BE2C (cell line): Measurements from ENCODE around the gene FUS.
"Not testable (repeated sequence)": the region's sequence is repeated elsewhere in the genome, so short reads cannot be mapped to it uniquely, and the experiment has no call there.

Source experiments
- DNase-seq: peaks from one replicate; pipeline ENCODE4 v3.0.0-alpha.2; 2020
- H3K27me3 ChIP-seq: fragments of 250-450 bp; sonication (Bioruptor Pico); 2 replicates; pipeline ENCODE4 v1.5.1; 2020; ENCODE audit warnings: mild to moderate bottlenecking
- H3K36me3 ChIP-seq: fragments of 250-450 bp; sonication (Bioruptor Pico); 2 replicates; pipeline ENCODE4 v1.5.1; 2020; ENCODE audit warnings: mild to moderate bottlenecking
- H3K4me1 ChIP-seq: fragments of 250-450 bp; sonication (Bioruptor Pico); 2 replicates; pipeline ENCODE4 v1.5.1; 2020
- H3K4me3 ChIP-seq: 2 replicates; pipeline ENCODE4 v1.5.1; 2011; ENCODE audit warnings: low read depth, low read length
- H3K9me3 ChIP-seq: fragments of 250-450 bp; sonication (Bioruptor Pico); 2 replicates; pipeline ENCODE4 v1.5.1; 2020
- CTCF ChIP-seq: IDR thresholded peaks from 2 replicates; pipeline ENCODE4 v1.5.1; 2012; ENCODE audit warnings: mild to moderate bottlenecking, low read depth, low read length

Gene FUS

GRCh38 chr16:31143694-31144148, 36.2 kb upstream of the FUS start:
- Histone ChIP-seq H3K4me1 (peaks cover 15% of the 10 kb centered on the region), H3K36me3 (no peaks in the 10 kb centered on the region), H3K4me3 (no peak overlapping the region), H3K9me3 (no peaks in the 10 kb centered on the region), H3K27me3 (peaks cover 4% of the 10 kb centered on the region; the same call in 1 of the 2 replicates)
- no peak for DNase-seq
- no peak for TF ChIP-seq CTCF

GRCh38 chr16:31144418-31144817, 35.5 kb upstream of the FUS start:
- H3K4me1 ChIP-seq, H3K27me3 ChIP-seq, DNase-seq, H3K9me3 ChIP-seq, H3K4me3 ChIP-seq, H3K36me3 ChIP-seq: not testable (repeated sequence)

GRCh38 chr16:31145398-31145990, 34.4 kb upstream of the FUS start:
- H3K27me3 ChIP-seq = peaks cover 4% of the 10 kb centered on the region; the same call in 1 of the 2 replicates
- H3K36me3 ChIP-seq = no peaks in the 10 kb centered on the region
- no peak for DNase-seq
- H3K9me3 ChIP-seq = no peaks in the 10 kb centered on the region
- no peak for TF ChIP-seq CTCF
- peaks cover 7% of the 10 kb centered on the region for H3K4me1 ChIP-seq
- H3K4me3 ChIP-seq = no peak overlapping the region

GRCh38 chr16:31147574-31147973, 32.4 kb upstream of the FUS start:
- peaks cover 4% of the 10 kb centered on the region; the same call in 1 of the 2 replicates for H3K27me3 ChIP-seq
- no peak for DNase-seq
- no peaks in the 10 kb centered on the region for H3K36me3 ChIP-seq
- H3K9me3 ChIP-seq = no peaks in the 10 kb centered on the region
- TF ChIP-seq CTCF = no peak
- H3K4me3 ChIP-seq = no peak overlapping the region
- H3K4me1 ChIP-seq = no peaks in the 10 kb centered on the region

- no peak for DNase-seq
- H3K36me3 ChIP-seq = no peaks in the 10 kb centered on the region
- H3K4me1 ChIP-seq = no peaks in the 10 kb centered on the region
- H3K27me3 ChIP-seq = peaks cover 4% of the 10 kb centered on the region; the same call in 1 of the 2 replicates
- H3K9me3 ChIP-seq = no peaks in the 10 kb centered on the region
- no peak for TF ChIP-seq CTCF
- no peak overlapping the region for H3K4me3 ChIP-seq
Measured at GRCh38 chr16:31148281-31148728, 31.6 kb upstream of the FUS start.

GRCh38 chr16:31148896-31149295, 31.0 kb upstream of the FUS start:
- DNase-seq = no peak
- no peak for TF ChIP-seq CTCF
- H3K9me3 ChIP-seq = no peaks in the 10 kb centered on the region
- H3K36me3 ChIP-seq = no peaks in the 10 kb centered on the region
- no peaks in the 10 kb centered on the region for H3K4me1 ChIP-seq
- H3K4me3 ChIP-seq = no peak overlapping the region
- H3K27me3 ChIP-seq = peaks cover 4% of the 10 kb centered on the region; the same call in 1 of the 2 replicates
